Activated CD8-positive, alpha-beta memory T cell treated with anti-CD3 and anti-CD28 coated beads for 24 hours (primary cell): ENCODE data around the gene DCLK1.

Experiments
- DNase-seq: peaks from one replicate; pipeline ENCODE4 v3.0.0-alpha.2; 2020

DCLK1 gene

GRCh38 chr13:35930665-35931631, 200.2 kb downstream of the DCLK1 start:
- no peak for DNase-seq

- DNase-seq: no peak
Measured at GRCh38 chr13:35927567-35928021, 203.6 kb downstream of the DCLK1 start.

- no peak for DNase-seq
Measured at GRCh38 chr13:35926859-35927530, 204.2 kb downstream of the DCLK1 start.

DNA sequence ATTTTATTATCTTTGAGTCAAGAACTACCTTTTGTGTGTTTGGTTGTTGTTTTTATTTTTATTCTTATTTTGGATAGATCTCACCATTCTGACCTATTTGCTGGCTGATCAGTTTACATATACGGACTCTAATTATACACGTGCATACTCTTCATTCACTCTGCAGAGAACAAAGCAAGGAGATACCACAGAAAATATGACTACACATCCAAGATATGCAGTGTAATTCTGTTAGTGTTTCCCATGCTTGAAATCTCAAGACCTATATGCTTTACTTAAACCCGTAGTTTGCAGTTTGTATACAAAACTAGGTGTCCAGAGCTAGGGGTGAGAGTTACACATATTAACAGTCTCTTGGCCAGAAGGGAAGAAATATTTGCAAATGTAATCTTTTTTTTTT, 205.5 kb downstream of the DCLK1 start:
- no peak for DNase-seq

DNA sequence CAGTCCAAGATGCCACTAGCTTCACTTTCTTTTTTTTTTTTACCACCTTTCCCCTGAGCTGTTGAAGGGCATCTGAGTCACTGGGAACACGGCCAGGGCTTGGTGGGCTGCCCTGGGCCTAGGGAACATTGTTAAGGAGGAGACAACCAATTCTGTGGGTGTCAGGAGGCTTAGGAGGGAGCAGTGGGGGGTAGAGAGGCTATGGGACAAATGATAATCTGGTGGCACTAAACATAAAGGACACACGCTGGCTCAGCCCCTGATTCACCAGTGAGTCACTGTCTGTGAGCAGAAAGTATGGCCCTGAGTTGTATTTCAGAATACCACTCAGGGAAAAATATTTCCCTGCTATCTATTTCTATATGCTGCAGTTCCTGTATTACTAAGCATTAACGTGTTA, 207.8 kb downstream of the DCLK1 start:
- DNase-seq: no peak

GRCh38 chr13:35920816-35921215, 210.4 kb downstream of the DCLK1 start:
- no peak for DNase-seq

DNA sequence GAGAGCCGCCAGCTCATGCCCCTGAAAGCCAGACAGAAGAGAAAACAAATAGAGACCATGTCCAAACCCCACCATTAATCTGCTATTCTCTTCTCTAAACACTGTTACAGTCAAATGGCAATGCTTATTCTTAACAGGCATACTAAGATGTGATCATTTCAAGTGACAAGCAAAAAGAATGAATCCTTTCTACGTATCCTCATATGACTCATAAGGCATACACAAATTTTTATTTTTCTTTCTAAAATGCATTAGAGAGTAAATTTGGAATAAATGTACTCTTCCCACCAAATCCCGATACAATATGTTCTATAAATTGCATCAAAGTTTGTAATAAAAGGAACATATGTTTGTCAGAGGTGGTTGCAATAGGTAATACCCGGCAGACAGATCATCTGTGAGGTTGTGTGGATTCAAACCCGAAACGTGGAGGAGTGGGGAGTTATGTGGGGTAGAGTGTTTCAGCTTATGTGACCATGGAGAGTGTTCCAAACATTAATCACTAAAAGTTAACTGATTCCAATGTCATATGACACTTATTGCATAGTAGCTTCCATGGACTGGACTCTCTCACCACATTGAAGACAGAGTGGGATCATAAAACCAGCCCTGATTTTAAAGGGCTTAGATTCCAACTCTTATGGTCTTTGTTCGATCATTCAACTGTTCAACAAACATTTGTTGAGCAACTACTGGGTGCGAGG, 213.1 kb downstream of the DCLK1 start:
- DNase-seq: no peak

- DNase-seq: no peak
Measured at GRCh38 chr13:35917252-35917941, 213.8 kb downstream of the DCLK1 start.

DNA sequence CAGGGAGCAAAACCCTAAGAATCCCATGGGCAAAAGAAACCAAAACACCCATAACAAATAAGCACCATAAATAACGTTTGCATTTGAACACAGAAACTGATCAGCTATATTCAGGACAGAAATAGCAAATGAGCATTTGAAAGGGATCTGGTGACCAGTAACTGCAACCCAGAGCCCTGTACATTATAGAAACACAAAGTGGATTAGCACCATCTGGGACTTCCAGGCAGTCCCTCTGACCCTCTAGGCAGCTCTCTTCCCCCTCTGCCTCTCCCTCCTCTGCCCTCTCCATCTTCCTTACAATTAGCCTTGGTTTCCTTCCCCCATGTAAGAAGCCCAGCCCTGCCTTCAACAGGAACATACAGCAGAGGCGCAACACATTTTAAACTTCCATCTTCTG, 215.0 kb downstream of the DCLK1 start:
- no peak for DNase-seq

DNA sequence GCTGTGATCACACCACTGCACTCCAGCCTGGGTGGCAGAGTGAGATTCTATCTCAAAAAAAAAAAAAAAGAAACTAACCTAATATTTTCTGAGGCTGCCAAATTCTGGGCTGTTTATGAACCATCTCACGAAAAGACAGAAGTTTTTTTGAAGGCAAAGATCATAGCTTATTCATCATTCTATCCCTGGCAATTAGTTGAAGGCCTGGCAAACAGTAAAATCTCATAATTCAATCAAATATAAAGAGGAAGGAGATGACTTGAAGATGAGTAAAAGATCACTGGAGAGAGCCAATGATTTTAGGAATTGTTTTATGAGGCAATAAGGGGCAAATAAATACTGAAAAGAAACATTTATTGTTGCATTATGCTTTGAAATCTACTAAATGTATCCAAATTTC, 216.5 kb downstream of the DCLK1 start:
- no peak for DNase-seq

DNA sequence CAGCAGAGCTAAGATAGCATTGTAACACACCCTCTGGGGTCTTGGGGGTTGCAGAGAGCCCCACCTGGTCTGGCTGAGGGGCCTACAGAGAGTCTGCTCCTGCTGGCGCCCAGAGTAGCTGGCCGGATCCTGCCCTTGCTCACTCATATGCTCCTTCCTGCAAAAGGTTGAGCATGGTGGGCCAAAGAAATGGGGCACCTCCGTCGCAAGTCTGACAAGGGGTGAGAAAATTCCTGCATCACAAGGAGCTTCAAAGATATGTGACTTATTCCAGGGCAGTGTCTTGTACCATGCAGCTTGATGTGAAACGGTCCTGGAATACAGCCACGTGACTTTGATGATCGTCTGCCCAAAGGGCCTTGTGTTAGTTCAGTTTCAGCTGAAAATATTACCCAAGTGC, 218.3 kb downstream of the DCLK1 start:
- no peak for DNase-seq

DNA sequence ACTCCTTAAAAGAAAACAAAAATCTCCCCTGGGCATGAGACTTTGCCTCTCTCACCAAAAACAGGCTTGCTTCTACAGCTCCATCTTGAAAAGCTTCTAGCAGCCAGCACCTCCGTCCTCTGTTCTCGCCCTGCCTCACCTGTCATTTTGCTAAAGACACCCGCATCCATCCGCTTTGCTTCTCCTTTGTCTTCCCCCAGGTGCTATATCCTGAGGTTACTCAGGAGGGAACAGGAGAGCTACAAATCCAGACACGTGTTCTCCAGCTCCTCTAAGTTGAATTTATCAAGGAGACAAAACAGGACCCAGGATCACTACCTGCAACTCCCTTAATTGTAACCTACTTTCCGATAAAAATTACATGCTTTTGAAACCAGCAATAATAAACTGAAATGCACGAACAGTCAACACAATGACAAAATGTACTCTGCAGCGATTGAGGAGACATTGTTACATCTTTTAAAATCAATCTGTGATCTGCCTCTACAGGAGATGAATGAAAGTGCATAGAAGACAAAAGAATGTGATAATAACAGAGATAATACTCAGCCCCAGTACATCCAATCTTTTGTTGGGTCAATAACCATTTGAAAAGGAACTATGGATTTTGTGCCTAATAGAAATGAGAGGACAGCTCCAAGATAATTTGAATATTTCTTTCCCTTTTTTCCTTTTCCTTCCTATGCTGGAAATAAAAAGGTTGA, 221.2 kb downstream of the DCLK1 start:
- no peak for DNase-seq

DNA sequence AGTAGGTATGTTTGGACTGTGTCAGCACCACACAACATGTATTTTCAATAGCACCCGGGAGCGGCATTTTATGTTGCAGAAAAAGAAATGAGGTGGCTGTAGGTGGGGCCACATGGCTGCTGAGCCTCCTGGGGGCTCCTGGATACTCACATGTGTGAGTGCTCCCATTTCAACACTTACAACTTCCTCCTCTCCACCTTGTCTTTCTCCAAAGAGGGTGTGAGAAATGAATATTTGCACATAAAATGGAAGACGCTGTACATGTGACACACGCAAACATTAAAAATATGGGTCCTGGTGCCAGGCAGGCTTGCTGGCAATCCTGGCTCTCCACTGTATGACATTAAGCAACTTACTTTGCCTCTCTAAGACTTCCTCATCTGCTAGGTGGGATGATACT, 222.1 kb downstream of the DCLK1 start:
- DNase-seq: no peak

DNA sequence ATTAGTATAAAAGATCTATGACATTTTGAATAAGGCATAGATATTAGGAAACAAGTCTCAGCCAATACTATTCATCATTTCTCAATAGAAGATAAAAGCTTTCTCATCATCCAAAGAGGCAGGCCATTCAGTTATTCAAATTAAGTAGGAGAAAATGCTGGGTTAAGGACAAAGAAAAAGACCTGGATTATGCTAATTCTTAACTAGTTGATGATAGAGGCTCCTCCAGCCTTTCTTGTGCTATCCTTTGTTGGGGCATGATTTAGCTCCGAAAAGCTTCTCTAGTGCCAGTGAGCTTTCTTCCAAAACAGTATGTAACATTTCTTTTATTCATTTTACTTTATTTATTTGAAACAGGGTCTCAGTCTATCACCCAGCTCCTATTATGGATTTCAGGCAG, 223.0 kb downstream of the DCLK1 start:
- no peak for DNase-seq

- DNase-seq: no peak
Measured at GRCh38 chr13:35906636-35907035, 224.5 kb downstream of the DCLK1 start.

DNA sequence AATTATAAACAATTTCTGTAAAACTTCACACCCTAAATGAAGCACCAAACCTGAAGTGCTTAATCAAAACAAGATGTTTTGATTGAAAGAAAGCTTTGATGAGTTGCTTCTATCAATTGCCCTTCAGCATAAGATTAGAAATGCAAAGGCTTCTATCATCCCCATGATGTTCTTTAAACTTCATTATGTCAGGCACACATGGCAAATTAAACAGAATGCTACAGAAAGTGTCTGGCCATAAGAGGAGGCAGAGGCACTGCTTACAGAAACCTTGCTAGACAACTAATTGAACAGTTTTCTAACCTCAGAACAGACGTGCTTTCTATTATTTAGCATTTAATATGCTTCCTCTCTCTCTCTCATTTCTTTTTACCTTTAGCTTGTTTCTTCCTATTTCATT, 228.1 kb downstream of the DCLK1 start:
- no peak for DNase-seq

- no peak for DNase-seq
Measured at GRCh38 chr13:35898041-35898440, 233.1 kb downstream of the DCLK1 start.

- no peak for DNase-seq
Measured at GRCh38 chr13:35894636-35895035, 236.5 kb downstream of the DCLK1 start.

GRCh38 chr13:35892837-35893814, 238.1 kb downstream of the DCLK1 start:
- DNase-seq: no peak

- no peak for DNase-seq
Measured at GRCh38 chr13:35891507-35892441, 239.4 kb downstream of the DCLK1 start.
